Endothelial cell of umbilical vein (primary cell): ENCODE results near the gene DGCR2. TPM values are rescaled to one million over a fixed set of nuclear protein-coding genes. Genes with fewer than 3 reads are reported as not detected.

Experiments
- BruUV-seq: library from RNA; stranded (reverse); fragments of 400-500 nt; replicated peaks from 2 replicates; lab custom pipeline; 2021; lab: Mats Ljungman, UMichigan
- CTCF ChIA-PET: fragments of 300-600, 350-600 bp; sonication (Branson Sonifier 250); formaldehyde crosslinking; loops from one replicate; lab custom pipeline; 2021; ENCODE audit warnings: antibody characterized with exemption, inconsistent platforms; lab: Charles Lee
- POLR2A ChIA-PET: fragments of 300-600, 350-600 bp; sonication (Branson Sonifier 250); formaldehyde crosslinking; loops from one replicate; lab custom pipeline; 2021; ENCODE audit warnings: antibody characterized with exemption, inconsistent platforms; lab: Charles Lee
- DNase-seq: peaks from one replicate; pipeline ENCODE4 v3.0.0-alpha.2; 2011; ENCODE audit warnings: low read depth, low spot score
- FAIRE-seq: peaks from 2 replicates; lab custom pipeline; 2011; peaks lifted over from hg19 to GRCh38; lab: Jason Lieb, UNC
- H2AFZ ChIP-seq: 2 replicates; pipeline ENCODE4 v1.6.0; 2012; ENCODE audit warnings: low read depth, low read length, control low read depth, inconsistent platforms
- H3K27ac ChIP-seq: 2 replicates; pipeline ENCODE4 v1.5.1; 2011; ENCODE audit warnings: low read depth, mild to moderate bottlenecking, control low read depth, low read length, moderate library complexity; ENCODE audit not compliant: insufficient read depth
- H3K27me3 ChIP-seq, 2 experiments: 2 replicates each; pipeline versions ENCODE4 v1.6.0 to v1.6.1; 2011; ENCODE audit warnings: low read length in 2 of 2, mixed read lengths in 1 of 2; ENCODE audit not compliant: control insufficient read depth in 2 of 2, insufficient read depth in 2 of 2
- H3K36me3 ChIP-seq, 2 experiments: 2 replicates in 1 of 2; 3 replicates in 1 of 2; pipeline ENCODE4 v1.5.1; 2011; ENCODE audit warnings: low read length in 2 of 2, mild to moderate bottlenecking in 1 of 2, moderate library complexity in 1 of 2; ENCODE audit not compliant: control insufficient read depth in 2 of 2, insufficient read depth in 2 of 2; ENCODE audit errors: extremely low read depth in 1 of 2
- H3K4me1 ChIP-seq: 3 replicates; pipeline ENCODE4 v1.5.1; 2011; ENCODE audit warnings: mild to moderate bottlenecking, low read length; ENCODE audit not compliant: control insufficient read depth, insufficient read depth; ENCODE audit errors: extremely low read depth
- H3K4me2 ChIP-seq: 2 replicates; pipeline ENCODE4 v1.6.1; 2011; ENCODE audit warnings: low read length, control low read depth, mixed read lengths; ENCODE audit not compliant: insufficient read depth
- H3K4me3 ChIP-seq, 3 experiments: fragments of 200-600 bp in 1 of 3; sonication (generic), shearing (Covaris generic) in 1 of 3; replicated peaks in 1 of 3; 2 replicates each; pipeline ENCODE4 v1.5.1; 2011 to 2016; ENCODE audit warnings: control low read depth in 3 of 3, low read length in 3 of 3, mild to moderate bottlenecking in 2 of 3, inconsistent platforms in 1 of 3, low read depth in 1 of 3, moderate library complexity in 1 of 3; ENCODE audit not compliant: insufficient read depth in 1 of 3
- H3K79me2 ChIP-seq: 2 replicates; pipeline ENCODE4 v1.6.0; 2012; ENCODE audit warnings: low read length, inconsistent platforms; ENCODE audit not compliant: control insufficient read depth, insufficient read depth
- H3K9ac ChIP-seq: replicated peaks from 2 replicates; pipeline ENCODE3; 2011; ENCODE audit warnings: low read length, control low read depth; ENCODE audit not compliant: insufficient read depth; ENCODE audit errors: extremely low read depth
- H3K9me1 ChIP-seq: replicated peaks from 3 replicates; pipeline ENCODE4 v1.6.0; 2011; ENCODE audit warnings: mild to moderate bottlenecking, low read length; ENCODE audit not compliant: control insufficient read depth, insufficient read depth; ENCODE audit errors: extremely low read depth
- H3K9me3 ChIP-seq: replicated peaks from 2 replicates; pipeline ENCODE4 v1.5.1; 2012; ENCODE audit warnings: low read length, inconsistent platforms; ENCODE audit not compliant: control insufficient read depth, insufficient read depth
- H4K20me1 ChIP-seq: replicated peaks from 2 replicates; pipeline ENCODE3; 2011; ENCODE audit warnings: mild to moderate bottlenecking, low read length; ENCODE audit not compliant: control insufficient read depth, insufficient read depth; ENCODE audit errors: extremely low read depth
- EZH2 ChIP-seq: IDR thresholded peaks from 2 replicates; pipeline ENCODE4 v1.6.1; 2012; ENCODE audit warnings: borderline replicate concordance, low read depth, mild to moderate bottlenecking, moderate library complexity, low read length, inconsistent platforms; ENCODE audit not compliant: severe bottlenecking
- FOS ChIP-seq: IDR thresholded peaks from 2 replicates; pipeline ENCODE4 v1.6.1; 2011; ENCODE audit warnings: mild to moderate bottlenecking, low read length, moderate library complexity, borderline replicate concordance; ENCODE audit not compliant: insufficient read depth
- GATA2 ChIP-seq: IDR thresholded peaks from 2 replicates; pipeline ENCODE4 v1.7.0; 2011; ENCODE audit warnings: low read depth, mild to moderate bottlenecking, moderate library complexity, mixed read lengths, low read length; ENCODE audit not compliant: insufficient read length, insufficient read depth
- JUN ChIP-seq: IDR thresholded peaks from 2 replicates; pipeline ENCODE4 v1.6.1; 2011; ENCODE audit warnings: borderline replicate concordance, low read depth; ENCODE audit not compliant: insufficient read length, insufficient read depth
- MYC ChIP-seq: IDR thresholded peaks from one replicate; pipeline ENCODE4 v1.6.1; 2011; ENCODE audit warnings: mild to moderate bottlenecking, low read depth, low read length
- POLR2A ChIP-seq: IDR thresholded peaks from 2 replicates; pipeline ENCODE4 v1.6.1; 2012; ENCODE audit warnings: low read depth, mild to moderate bottlenecking, control low read depth, low read length
- POLR2AphosphoS5 ChIP-seq: IDR thresholded peaks from 2 replicates; pipeline ENCODE4 v1.6.1; 2012; ENCODE audit warnings: low read depth, mild to moderate bottlenecking, control low read depth, low read length, moderate library complexity; ENCODE audit not compliant: insufficient read depth
- dilution Hi-C: fragments of 300-500 bp; cut with MboI; formaldehyde crosslinking; loops from one replicate; pipeline ENCODE4 v1.15.0; 2019; ENCODE audit warnings: low sequenced_read_pairs; ENCODE audit not compliant: extremely low pct_ligation_motif_present
- intact Hi-C: fragments of 100-400 bp; cut with micrococcal nuclease; formaldehyde crosslinking; loops from one replicate; pipeline ENCODE4 v1.10.0; 2022
- polyA plus RNA-seq, 4 experiments: library from polyadenylated mRNA; depleted of rRNA in 3 of 4; stranded (reverse) in 3 of 4; unstranded in 1 of 4; fragments of >200 nt; gene quantifications; 2 replicates each; pipeline versions ENCODE4 v1.2.1 to v1.2.3, GENCODE V29; 2011 to 2012; ENCODE audit warnings: missing spikeins in 1 of 4
- total RNA-seq: library from RNA; stranded (reverse); gene quantifications from 2 replicates; pipeline ENCODE4 v1.2.3, GENCODE V29; 2021
- TF ChIP-seq, protein P1 (sequence below), 2 donors: IDR thresholded peaks; 1 replicate in 1 of 2; 2 replicates in 1 of 2; pipeline ENCODE4 v1.5.1; 2011; ENCODE audit warnings: low read length in 2 of 2, mild to moderate bottlenecking in 2 of 2, moderate library complexity in 2 of 2, control low read depth in 1 of 2, inconsistent platforms in 1 of 2, low read depth in 1 of 2; ENCODE audit not compliant: insufficient read depth in 1 of 2; ENCODE audit errors: extremely low read depth in 1 of 2
- TF ChIP-seq, protein P2 (sequence below): IDR thresholded peaks from 2 replicates; pipeline ENCODE4 v1.6.1; 2011; ENCODE audit not compliant: insufficient read depth, insufficient read length

The DGCR2 gene
- total and polyA plus RNA-seq, 2 donors (not counting 3 experiments of a cell fraction or from before 2014, with no cell fraction given), result 44.8 to 51.2 TPM

DNA sequence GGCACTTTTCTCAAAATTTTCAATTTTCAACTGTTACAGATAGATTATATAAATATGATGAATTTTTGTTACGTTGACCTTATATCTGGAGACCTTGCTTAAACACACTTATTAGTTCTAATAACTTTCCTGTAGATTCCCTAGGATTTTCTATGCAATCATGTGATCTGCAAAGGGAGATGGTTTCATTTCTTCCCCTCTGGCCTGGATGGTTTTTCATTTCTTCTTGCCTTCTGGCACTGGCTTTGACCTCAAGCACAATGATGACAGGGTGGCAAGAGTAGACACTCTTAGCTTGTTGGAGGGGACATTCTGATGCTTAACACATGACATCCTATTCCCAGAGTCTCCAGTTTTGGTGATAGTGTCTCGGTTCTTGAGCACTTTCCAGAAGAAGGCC, 75.9 kb downstream of the DGCR2 start:
- intact Hi-C loops (no loop called here), dilution Hi-C loops (no loop called here)
- Histone ChIP-seq H3K27me3 (no peaks in the 10 kb centered on the region), H4K20me1 (no peaks in the 10 kb centered on the region), H3K9me1 (no peaks in the 10 kb centered on the region), H2AFZ (no peak overlapping the region), H3K9me3 (no peaks in the 10 kb centered on the region), H3K4me1 (no peaks in the 10 kb centered on the region), H3K4me3 (no peak overlapping the region), H3K9ac (no peak overlapping the region), H3K4me2 (no peak overlapping the region), H3K36me3 (peaks cover 4 to 60% of the 10 kb centered on the region in 2 experiments), H3K27ac (no peak overlapping the region), H3K79me2 (no peaks in the 10 kb centered on the region)
- POLR2A ChIA-PET, result no interaction called here
- TF ChIP-seq EZH2, result no peak
- TF ChIP-seq POLR2AphosphoS5, result no peak
- TF ChIP-seq POLR2A, result no peak
- DNase-seq, result no peak
- CTCF ChIA-PET, result no interaction called here
- no peak for FAIRE-seq
- BruUV-seq, result no TSS peak

DNA sequence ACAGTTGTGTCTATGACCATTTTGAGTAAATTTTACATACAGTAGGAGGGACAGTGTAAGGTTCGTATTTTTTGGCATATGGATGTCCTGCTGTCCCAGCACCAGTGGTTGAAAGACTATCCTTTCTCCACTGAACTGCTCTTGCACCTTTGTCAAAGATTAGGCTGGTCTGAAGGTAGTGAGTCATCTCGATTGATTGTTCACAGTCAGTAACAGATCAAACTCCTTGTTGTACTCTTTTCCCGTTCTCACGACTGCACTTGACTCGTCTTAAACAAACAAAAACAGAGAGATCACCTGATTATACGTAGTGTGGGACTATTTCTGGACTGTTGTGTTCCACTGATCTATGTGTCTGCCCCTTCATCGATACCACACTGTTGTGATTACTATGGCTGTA, 77.1 kb downstream of the DGCR2 start:
- Histone ChIP-seq H3K36me3 (peaks cover 4 to 67% of the 10 kb centered on the region in 2 experiments), H3K79me2 (no peaks in the 10 kb centered on the region), H3K9me1 (no peaks in the 10 kb centered on the region), H3K4me3 (no peak overlapping the region), H3K4me2 (no peak overlapping the region), H4K20me1 (no peaks in the 10 kb centered on the region), H3K9me3 (no peaks in the 10 kb centered on the region), H3K4me1 (no peaks in the 10 kb centered on the region), H3K9ac (no peak overlapping the region), H3K27ac (no peak overlapping the region), H2AFZ (no peak overlapping the region), H3K27me3 (no peaks in the 10 kb centered on the region)
- TF ChIP-seq FOS, result no peak
- TF ChIP-seq, protein P1, sequence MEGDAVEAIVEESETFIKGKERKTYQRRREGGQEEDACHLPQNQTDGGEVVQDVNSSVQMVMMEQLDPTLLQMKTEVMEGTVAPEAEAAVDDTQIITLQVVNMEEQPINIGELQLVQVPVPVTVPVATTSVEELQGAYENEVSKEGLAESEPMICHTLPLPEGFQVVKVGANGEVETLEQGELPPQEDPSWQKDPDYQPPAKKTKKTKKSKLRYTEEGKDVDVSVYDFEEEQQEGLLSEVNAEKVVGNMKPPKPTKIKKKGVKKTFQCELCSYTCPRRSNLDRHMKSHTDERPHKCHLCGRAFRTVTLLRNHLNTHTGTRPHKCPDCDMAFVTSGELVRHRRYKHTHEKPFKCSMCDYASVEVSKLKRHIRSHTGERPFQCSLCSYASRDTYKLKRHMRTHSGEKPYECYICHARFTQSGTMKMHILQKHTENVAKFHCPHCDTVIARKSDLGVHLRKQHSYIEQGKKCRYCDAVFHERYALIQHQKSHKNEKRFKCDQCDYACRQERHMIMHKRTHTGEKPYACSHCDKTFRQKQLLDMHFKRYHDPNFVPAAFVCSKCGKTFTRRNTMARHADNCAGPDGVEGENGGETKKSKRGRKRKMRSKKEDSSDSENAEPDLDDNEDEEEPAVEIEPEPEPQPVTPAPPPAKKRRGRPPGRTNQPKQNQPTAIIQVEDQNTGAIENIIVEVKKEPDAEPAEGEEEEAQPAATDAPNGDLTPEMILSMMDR (IDR thresholded peaks at IDR 0.05; ENCODE audit: extremely low read depth in 1 of 2, insufficient read depth in 1 of 2, low read depth in 1 of 2, low read length in 2 of 2), result no peak
- TF ChIP-seq, protein P2, sequence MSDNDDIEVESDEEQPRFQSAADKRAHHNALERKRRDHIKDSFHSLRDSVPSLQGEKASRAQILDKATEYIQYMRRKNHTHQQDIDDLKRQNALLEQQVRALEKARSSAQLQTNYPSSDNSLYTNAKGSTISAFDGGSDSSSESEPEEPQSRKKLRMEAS, result no peak
- no peak for TF ChIP-seq MYC
- no peak for TF ChIP-seq EZH2
- TF ChIP-seq POLR2AphosphoS5, result no peak
- TF ChIP-seq JUN, result no peak
- no peak for TF ChIP-seq GATA2
- TF ChIP-seq POLR2A, result no peak
- intact Hi-C loops (no loop called here), dilution Hi-C loops (no loop called here)
- POLR2A ChIA-PET, result no interaction called here
- BruUV-seq, result no TSS peak
- FAIRE-seq, result peak; percentile 50
- CTCF ChIA-PET, result no interaction called here
- no peak for DNase-seq
